Measurements from ENCODE around the gene SYNPO. TPM values are rescaled to one million over a fixed set of nuclear protein-coding genes. Genes with fewer than 3 reads are reported as not detected.

The SYNPO gene
- total RNA-seq, 4 donors from 2014 or later: 3.8 to 8.5 (median 4.2) TPM

GRCh38 chr5:150647275-150648251 lies 7.1 kb downstream of the SYNPO start:
- no peak overlapping the region for H3K4me3 ChIP-seq (ENCODE audit: low read depth, poor library complexity, severe bottlenecking)
- no peak for DNase-seq (ENCODE audit: low spot score in 2 of 2)
- TF ChIP-seq CTCF (IDR thresholded peaks at IDR 0.05) (no peak), POLR2A (IDR thresholded peaks at IDR 0.05) (no peak)
- 81 to 84% methylated on average over 25 of the region's 25 CpGs for WGBS, 2 donors
- intact Hi-C loops (cut with DNase I; ENCODE audit: low total_unique reads): no loop called here

GRCh38 chr5:150648294-150649107 lies 8.0 kb downstream of the SYNPO start:
- H3K4me3 ChIP-seq (ENCODE audit: low read depth, poor library complexity, severe bottlenecking): no peak overlapping the region
- TF ChIP-seq CTCF (IDR thresholded peaks at IDR 0.05): no peak
- TF ChIP-seq POLR2A (IDR thresholded peaks at IDR 0.05): no peak
- DNase-seq (ENCODE audit: low spot score in 2 of 2): no peak
- intact Hi-C loops (cut with DNase I; ENCODE audit: low total_unique reads): no loop called here
- WGBS, 2 donors: 92 to 96% methylated on average over 16 of the region's 16 CpGs

- H3K4me3 ChIP-seq (ENCODE audit: low read depth, poor library complexity, severe bottlenecking): no peak overlapping the region
- DNase-seq (ENCODE audit: low spot score in 2 of 2): no peak
- intact Hi-C loops (cut with DNase I; ENCODE audit: low total_unique reads): loop anchor here (10.0 kb wide), 1 partner anchor 185 kb away; no protein-coding TSS in a partner anchor
- no peak for TF ChIP-seq POLR2A (IDR thresholded peaks at IDR 0.05)
- no peak for TF ChIP-seq CTCF (IDR thresholded peaks at IDR 0.05)
- WGBS, 2 donors: 92 to 93% methylated on average over 42 to 46 of the region's 46 CpGs
These were observed 8.9 kb downstream of the SYNPO start for GRCh38 chr5:150649108-150650020.

GRCh38 chr5:150650021-150651006 lies 9.9 kb downstream of the SYNPO start:
- TF ChIP-seq POLR2A (IDR thresholded peaks at IDR 0.05) (no peak), CTCF (IDR thresholded peaks at IDR 0.05) (no peak)
- no peak overlapping the region for H3K4me3 ChIP-seq (ENCODE audit: low read depth, poor library complexity, severe bottlenecking)
- DNase-seq (ENCODE audit: low spot score in 2 of 2): no peak
- 90 to 91% methylated on average over 34 to 38 of the region's 38 CpGs for WGBS, 2 donors
- intact Hi-C loops (cut with DNase I; ENCODE audit: low total_unique reads): loop anchor here (10.0 kb wide), 1 partner anchor 186 kb away; no protein-coding TSS in a partner anchor
